Stimulated activated CD4-positive, alpha-beta T cell treated with anti-CD3 and anti-CD28 coated beads, Interleukin-4, amount 100 ng/mL, for 1 hour (primary cell): ENCODE measurements around the gene TMTC2.

Experiments
- DNase-seq: peaks from one replicate; pipeline ENCODE4 v3.0.0-alpha.2; 2020

The TMTC2 gene

DNA sequence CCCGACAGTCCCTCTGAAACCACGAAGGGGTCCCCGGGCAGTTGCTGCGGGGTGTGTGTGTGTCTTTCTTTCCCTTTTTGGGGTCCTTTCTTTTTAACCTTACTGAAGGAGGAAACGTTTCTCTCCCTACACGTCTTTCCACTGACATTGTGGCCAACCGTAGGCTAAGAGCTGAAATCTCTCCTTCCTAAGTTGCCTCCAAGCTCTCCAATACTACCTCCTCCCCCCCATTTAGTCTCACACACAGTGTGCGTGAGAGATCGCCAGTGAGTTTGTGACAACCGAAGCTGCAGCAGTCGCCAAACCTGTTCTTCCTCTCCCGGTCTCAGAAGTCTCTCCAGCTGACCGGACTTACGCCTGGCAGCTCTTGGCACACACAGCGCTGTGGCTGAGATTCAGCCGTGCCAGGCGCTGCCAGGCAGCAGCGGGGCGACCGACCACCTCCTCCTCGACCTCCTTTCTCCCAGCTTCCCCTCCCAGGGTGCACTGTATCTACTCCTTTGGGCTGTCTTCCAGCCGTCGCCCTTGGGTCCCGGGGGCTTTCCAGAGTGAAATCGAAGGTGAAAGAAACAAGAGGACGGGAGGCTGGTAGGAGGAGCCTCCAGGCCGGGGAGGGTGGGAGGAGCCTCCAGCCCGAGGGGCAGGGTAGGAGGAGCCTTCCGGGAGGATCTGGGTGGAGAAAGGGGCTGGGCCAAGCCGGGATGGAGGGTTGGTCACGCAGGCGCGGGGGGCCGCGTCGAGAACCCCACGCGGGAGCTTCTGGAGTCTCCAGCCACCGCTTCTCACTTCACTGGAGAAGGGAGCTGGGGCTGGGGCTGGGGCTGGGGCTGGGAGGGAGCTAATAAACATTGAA is at the start of gene TMTC2:
TSS of gene TMTC2 (plus strand) at position 739 of the 853 bp plus-strand sequence.
- peak; percentile 90 for DNase-seq

- DNase-seq: no peak
These were observed 48.4 kb upstream of the TMTC2 start for GRCh38 chr12:82638324-82638723.

- DNase-seq: no peak
These were observed 41.8 kb upstream of the TMTC2 start for GRCh38 chr12:82644896-82645295.

- no peak for DNase-seq
These were observed 41.3 kb upstream of the TMTC2 start for GRCh38 chr12:82645414-82645813.

- DNase-seq: no peak
These were observed 38.9 kb upstream of the TMTC2 start for GRCh38 chr12:82647853-82648252.

GRCh38 chr12:82648259-82648909 is 38.3 kb upstream of the TMTC2 start:
- DNase-seq: no peak

GRCh38 chr12:82650627-82651337 is 35.9 kb upstream of the TMTC2 start:
- no peak for DNase-seq

GRCh38 chr12:82651489-82651888 is 35.2 kb upstream of the TMTC2 start:
- no peak for DNase-seq

- DNase-seq: no peak
These were observed 34.6 kb upstream of the TMTC2 start for GRCh38 chr12:82652071-82652470.

- DNase-seq: no peak
These were observed 31.0 kb upstream of the TMTC2 start for GRCh38 chr12:82655751-82656150.

DNA sequence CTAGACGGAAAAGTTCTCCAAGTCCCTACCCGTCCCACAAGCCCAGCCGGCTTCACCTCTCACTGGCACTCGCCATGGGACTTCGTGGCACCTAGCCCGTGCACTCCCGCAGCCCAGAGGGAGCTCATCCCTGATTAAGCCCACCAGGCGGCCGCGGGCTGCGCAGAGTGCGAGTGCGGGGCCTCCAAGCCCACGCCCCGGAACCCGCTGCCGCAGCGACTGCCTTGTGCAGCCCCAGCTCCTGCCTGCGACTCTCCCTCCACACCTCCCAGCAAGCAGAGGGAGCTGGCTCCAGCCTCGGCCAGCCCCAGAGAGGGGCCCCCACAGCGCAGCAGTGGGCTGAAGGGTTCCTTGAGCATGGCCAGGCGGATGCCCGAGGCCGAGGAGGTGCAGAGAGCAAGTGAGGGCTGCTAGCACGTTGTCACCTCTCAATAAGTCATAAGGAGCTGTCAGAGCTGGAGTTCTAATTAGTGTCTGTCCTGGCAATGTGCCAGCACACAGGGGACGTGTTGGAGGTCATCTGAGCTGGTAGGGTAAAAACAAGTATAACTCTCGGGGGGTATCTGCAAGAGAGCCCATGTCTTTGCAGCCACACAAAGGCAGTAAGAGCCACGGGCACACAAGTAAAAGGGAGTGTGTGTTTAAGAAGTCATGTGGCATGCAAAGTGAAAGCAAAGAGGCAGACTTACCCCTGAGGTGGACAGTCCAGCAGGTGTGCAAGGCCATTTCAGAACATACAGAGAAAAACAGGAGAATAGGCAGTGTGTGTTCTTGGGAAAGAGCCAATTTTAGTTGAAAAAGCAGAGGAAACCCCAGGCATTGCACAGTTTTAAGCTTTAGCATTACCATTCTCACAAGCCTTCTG is 27.1 kb upstream of the TMTC2 start:
- no peak for DNase-seq

GRCh38 chr12:82660541-82661325 is 26.0 kb upstream of the TMTC2 start:
- no peak for DNase-seq

- no peak for DNase-seq
These were observed 22.8 kb upstream of the TMTC2 start for GRCh38 chr12:82663893-82664292.

DNA sequence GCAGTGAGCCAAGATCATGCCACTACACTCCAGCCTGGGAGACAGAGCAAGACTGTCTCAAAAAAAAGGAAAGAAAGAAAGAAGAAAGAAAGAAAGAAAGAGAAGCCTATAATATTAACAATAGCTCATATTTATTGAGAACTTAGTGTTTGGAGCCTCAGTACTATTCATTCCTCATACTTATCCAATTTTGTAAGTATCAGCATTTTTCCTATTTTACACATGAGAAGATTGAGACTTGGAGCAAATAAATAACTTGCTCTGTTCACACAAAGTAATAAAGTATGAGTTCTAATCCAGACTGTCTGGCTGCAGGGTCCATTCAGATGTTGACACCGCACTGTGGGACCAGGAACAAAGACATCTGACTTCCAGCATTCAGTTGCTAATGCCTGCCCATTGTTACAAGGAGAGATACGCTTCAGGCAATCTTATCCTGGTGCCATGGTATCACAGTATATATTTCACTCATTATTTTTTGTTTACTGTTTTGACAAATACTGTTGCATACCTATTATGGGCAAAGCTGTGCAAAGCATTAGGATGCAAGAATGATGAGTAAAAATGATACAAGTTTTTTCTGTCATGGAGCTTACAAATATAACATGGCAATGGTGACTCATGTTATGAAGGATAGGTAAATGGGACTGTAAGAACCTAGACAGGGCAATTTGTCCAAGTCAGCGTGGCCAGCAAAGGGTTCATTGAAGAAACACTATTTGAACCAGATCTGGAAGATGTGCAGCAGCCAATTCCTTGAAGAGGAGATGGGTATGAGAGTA is 21.4 kb upstream of the TMTC2 start:
- DNase-seq: no peak

DNA sequence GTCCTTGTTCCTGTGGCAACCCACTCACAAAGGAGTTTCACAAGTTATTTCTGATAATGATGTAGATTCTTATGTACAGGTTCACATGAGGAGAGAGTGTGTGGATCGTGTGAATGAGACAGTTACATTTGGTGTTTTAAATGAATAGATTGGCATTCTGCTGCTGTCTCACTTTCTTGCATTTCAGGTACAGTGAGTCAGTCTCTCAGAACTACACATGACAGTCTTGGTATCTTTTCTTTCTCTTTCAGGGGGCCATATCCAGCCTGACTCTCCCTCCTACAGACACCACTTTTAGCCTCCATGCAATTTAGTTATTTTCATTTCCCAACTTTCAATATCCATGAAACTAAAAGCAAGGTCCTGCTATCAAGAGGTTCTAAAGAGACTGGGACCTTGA is 19.9 kb upstream of the TMTC2 start:
- DNase-seq: no peak

GRCh38 chr12:82671673-82672195 is 15.0 kb upstream of the TMTC2 start:
- DNase-seq: no peak

DNA sequence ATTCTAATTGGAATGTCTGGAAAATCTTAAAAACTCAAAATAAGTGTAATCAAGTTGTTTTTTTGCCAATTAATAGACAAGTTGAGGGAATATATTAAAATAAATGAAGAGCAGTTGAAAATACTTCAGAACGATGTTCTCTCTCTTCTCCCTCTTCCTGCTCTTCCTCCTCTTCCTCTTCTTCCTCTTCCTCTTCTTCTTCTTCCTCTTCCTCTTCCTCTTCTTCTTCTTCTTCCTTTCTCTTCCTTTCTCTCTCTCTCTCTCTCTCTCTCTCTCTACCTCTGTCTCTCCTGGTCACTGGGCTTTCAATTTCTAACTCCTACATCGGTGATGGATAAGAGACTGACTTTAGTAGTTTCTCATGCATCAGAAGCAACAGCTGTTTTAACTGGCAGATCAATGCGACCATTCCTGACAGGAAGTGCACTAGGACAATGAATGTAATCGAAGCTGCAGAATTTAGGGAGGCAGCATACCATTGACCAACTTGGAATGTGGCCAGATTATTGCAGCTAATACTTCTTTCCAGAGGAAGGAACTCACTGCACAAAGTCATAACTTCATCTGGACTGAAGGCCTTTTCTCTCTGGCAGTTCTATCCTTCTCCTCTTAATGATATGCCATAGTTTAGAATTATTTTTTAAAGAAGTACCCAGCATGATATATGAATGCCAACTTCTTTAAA is 13.8 kb upstream of the TMTC2 start:
- DNase-seq: no peak

- no peak for DNase-seq
These were observed 13.0 kb upstream of the TMTC2 start for GRCh38 chr12:82673698-82674097.

DNA sequence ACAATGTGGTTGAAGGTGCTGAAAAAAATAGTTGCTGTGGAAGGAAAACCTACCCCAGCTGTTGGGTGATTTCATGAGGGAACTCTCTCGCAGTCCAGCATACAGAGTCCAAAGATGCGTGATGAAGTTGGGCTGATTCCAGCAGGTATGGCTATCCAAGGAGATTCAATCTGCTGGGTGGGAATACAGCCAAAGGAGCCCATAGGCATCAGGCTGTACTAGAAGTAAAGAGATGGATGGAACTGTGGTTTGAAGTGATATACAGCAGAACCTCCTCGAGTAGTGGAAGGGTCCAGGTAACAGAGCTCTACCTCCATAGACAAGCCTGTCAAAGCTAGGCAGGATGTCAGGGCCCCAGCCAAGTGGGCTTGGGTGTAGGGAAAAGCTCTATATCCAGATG is 11.5 kb upstream of the TMTC2 start:
- DNase-seq: no peak

- DNase-seq: no peak
These were observed 4.4 kb upstream of the TMTC2 start for GRCh38 chr12:82682326-82682725.
